Stimulated activated CD4-positive, alpha-beta T cell treated with anti-CD3 and anti-CD28 coated beads, Interleukin-15, amount 100 ng/mL, for 48 hours (primary cell): ENCODE measurements around the gene PLAC8L1.

Experiments used
- DNase-seq, 2 donors: peaks; one replicate each; pipeline ENCODE4 v3.0.0-alpha.2; 2020; ENCODE audit warnings: low read depth in 2 of 2

PLAC8L1 gene

GRCh38 chr5:146079695-146080373 lies 25.5 kb downstream of the PLAC8L1 start:
- DNase-seq, result no peak

DNA sequence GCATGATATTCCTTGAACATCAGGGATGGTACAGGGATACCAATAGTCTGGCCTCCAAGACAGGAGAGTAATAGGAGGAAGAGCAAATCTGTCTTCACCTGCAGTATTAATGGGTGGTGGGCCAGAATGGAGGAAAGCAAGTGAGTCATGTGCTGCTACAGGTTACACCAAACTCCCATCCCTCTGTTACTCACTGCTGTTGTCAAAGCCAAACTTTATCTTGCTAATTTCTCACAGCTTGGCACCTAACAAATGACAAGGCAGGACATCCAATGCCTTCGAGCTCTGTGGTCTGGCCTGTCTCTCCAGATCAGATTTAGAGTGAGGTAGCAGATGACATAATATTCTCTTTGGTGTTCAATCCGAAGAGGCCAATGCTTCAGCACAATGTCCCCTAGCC lies 26.8 kb downstream of the PLAC8L1 start:
- DNase-seq, result no peak

DNA sequence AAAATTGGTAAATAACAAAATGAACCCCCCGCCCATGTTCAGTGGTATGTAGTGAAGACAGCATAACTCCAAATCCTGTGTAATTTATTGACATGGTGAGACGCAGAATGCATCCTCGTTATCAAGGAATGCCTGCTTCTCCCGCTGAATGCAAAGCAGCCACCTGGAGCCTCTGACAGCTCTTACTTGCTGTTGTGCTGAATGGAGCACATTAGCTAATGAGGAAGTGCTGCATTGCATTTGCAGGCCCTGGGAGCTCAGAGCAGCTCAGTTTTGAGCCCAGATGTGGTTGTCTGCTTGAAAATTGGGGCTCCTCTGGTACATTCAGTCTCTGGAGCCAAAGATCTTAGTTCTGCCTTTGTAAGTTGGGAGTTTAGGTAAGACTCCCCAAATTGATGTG lies 28.9 kb downstream of the PLAC8L1 start:
- DNase-seq, result no peak

GRCh38 chr5:146076028-146076427 lies 29.3 kb downstream of the PLAC8L1 start:
- DNase-seq, result no peak

GRCh38 chr5:146073239-146073900 lies 32.0 kb downstream of the PLAC8L1 start:
- no peak for DNase-seq

DNA sequence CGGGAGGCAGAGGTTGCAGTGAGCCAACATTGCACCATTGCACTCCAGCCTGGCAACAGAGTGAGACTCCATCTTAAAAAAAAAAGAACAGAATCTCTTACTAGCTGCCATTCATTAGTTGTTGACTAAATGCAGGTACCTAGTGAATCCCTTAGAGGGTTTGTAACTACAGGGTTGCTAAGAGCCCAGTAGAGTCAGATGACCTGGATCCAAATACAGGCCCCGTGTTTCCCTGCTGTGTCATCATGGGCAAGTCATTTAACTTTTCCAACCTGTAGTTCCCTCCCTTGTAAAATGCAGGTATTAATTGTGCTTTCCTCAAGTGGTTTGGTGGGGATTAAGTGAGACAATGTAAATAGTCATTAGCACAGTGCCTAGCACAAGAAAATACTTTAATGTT lies 32.8 kb downstream of the PLAC8L1 start:
- DNase-seq, result no peak

- DNase-seq, result no peak
These were observed 34.2 kb downstream of the PLAC8L1 start for GRCh38 chr5:146071171-146071570.

GRCh38 chr5:146070746-146071145 lies 34.6 kb downstream of the PLAC8L1 start:
- no peak for DNase-seq

GRCh38 chr5:146069780-146070099 lies 35.6 kb downstream of the PLAC8L1 start:
- no peak for DNase-seq

- no peak for DNase-seq
These were observed 36.2 kb downstream of the PLAC8L1 start for GRCh38 chr5:146068977-146069779.

- DNase-seq, result no peak
These were observed 37.2 kb downstream of the PLAC8L1 start for GRCh38 chr5:146068206-146068605.

DNA sequence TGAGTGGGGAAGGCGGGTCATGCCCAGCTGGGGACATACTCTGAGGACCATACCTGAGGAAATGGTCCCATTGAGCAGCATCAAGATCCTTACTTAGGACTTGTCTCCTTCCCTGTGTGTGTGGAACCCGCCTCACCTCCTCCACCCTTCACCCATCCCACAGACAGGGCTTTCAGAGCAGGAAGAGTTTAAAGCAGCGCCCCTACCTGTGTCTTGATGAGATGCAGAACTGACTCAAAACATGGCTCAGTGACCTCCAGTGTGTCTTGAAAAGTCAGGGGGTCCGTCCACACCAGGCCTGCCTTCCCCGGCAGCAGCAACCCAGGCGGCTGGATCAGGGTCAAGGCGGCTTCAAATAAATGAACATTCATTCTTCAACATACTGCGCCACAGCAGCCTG lies 38.4 kb downstream of the PLAC8L1 start:
- no peak for DNase-seq

DNA sequence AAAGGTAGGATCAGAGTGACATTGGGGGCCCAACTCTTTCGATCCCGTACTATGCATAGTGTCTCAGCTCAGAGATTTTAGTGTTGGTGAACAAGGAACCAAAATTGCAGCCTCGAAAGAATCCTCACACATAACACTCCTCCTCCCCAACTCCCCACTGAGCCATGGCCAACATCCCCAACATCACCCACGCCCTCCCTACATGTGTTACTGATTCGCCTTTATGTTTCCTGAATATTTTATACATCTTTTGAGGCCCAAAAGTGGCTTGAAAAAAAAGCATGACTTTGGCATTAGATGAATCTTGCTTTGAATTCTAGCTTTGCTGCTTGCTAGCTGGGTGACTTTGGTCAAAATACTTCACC lies 45.2 kb downstream of the PLAC8L1 start:
- no peak for DNase-seq

GRCh38 chr5:146059460-146060220 lies 45.7 kb downstream of the PLAC8L1 start:
- no peak for DNase-seq

DNA sequence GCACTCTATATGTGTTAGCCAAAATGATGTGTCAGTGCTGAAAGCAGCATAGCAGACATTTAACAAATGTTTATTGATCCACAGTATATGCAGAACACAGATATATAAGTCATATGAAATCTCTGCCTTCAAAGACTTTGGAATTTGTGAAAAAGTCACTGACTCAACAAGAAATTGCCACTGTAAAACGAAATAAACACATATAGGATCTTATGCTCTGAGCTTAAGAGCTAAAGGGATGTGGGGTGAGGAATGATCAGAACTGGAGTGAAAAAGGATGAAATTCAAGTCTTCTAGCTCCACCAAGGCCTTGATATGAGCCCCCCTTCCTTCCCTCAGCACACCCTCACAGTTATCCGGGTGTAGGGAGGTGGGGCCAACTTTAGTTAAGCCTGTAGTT lies 49.9 kb downstream of the PLAC8L1 start:
- no peak for DNase-seq

- no peak for DNase-seq
These were observed 52.6 kb downstream of the PLAC8L1 start for GRCh38 chr5:146052780-146053179.

GRCh38 chr5:146051678-146052077 lies 53.7 kb downstream of the PLAC8L1 start:
- DNase-seq, result no peak

DNA sequence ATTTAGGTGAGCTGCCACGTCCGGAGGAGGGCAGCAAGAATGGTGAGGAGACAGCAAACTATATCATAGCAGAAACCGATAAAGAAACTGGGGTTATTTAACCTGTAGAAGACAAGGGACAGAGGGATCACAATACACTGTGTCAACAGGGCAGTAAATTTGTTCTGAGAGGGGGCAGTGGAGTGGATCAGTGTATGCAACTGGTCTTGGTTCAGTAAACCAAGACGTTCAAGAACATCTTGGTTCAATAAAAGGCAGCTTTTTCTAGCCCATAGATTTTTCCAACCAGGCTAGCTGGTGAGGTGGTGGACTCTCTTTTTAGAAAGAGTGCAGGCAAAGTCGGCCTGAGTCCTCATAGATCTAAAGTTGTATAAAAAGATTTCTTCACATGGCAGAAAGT lies 55.3 kb downstream of the PLAC8L1 start:
- no peak for DNase-seq

- DNase-seq, result no peak
These were observed 55.7 kb downstream of the PLAC8L1 start for GRCh38 chr5:146049704-146050026.

DNA sequence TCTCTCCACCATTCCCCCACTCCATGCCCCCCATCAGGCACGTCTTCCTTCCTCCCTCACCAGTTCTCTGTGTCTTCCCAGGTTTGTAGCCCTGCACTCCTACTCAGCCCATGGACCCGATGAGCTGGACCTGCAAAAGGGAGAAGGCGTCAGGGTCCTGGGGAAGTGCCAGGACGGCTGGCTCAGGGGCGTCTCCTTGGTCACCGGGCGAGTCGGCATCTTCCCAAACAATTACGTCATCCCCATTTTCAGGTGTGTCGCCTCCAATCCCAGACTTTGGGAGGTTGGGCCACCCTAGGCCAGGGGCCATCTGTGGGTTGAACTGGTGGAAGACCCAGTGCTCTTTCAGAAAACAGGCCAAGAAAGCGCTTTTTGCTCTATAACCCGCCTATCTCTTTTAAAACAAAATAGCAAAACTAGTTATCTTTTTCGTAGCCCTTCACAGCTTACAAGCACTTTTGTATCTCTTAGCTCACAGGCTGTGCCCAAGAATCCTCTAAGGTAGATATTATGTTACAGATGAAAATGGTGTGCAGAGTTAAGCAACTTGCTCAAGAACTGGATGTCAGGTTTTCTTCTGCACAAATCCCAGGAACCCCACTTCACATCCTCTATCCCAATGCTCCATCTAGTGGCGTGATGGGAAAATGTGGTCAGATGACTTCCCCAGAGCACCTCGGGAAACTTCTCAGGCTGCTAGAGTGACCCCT lies 56.2 kb downstream of the PLAC8L1 start:
- peak in 1 of 2 donors; percentile 12 for DNase-seq

DNA sequence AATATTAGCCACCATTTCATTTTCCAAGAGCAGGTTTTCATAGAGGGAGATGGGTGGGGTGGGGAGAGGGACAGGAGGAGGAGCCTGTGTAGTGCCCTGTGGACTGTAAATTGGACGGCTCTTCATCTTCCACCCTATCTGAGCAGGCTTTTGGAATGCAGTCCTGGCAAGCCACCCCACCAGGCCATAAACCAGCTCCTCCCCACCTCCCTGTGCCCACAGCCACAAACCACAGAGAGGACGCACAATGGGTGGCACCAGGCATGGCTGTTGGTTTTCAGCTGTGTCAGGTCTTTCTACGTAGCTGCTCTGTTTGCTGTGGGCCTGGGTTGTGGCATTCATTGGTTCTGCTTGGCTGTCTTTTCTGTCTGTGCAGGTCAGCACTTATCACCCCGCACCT lies 58.0 kb downstream of the PLAC8L1 start:
- DNase-seq, result no peak

DNA sequence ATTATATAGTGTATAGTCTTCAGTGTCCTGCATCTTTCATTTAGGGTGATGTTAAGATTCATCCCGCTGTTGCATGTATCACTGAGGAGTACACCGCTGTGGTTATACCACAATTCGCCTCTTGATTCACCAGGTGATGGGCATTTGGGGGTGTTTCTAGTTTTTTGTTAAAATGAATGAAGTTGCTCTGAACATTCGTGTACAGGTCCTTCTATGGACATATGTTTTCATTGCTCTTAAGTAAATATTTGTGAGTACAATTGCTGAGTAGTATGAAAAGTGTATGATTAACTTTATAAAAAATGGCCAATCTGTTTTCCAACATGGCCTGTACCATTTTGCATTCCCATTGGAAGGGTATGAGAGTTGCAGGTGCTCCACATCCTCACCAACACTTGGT lies 61.7 kb downstream of the PLAC8L1 start:
- no peak for DNase-seq
